Progenitor cell of endocrine pancreas (in vitro differentiated cells): ENCODE results near the gene BPIFB3. TPM values are rescaled to one million over a fixed set of nuclear protein-coding genes. Genes with fewer than 3 reads are reported as not detected.

Experiments
- DNase-seq: peaks from one replicate; pipeline ENCODE4 v3.0.0; 2021; ENCODE audit warnings: low spot score; ENCODE audit not compliant: unreplicated experiment
- H3K27ac Mint-ChIP-seq: 2 replicates; pipeline ENCODE4 v1.8.0; 2021; ENCODE audit warnings: mild to moderate bottlenecking, moderate library complexity, mixed read lengths
- H3K27me3 Mint-ChIP-seq: 2 replicates; pipeline ENCODE4 v1.8.0; 2021; ENCODE audit warnings: mixed read lengths
- H3K36me3 Mint-ChIP-seq: 2 replicates; pipeline ENCODE4 v1.8.0; 2022; ENCODE audit warnings: mixed read lengths; ENCODE audit not compliant: insufficient read depth
- H3K4me1 Mint-ChIP-seq: 2 replicates; pipeline ENCODE4 v1.8.0; 2021; ENCODE audit warnings: low read depth, mixed read lengths
- H3K4me3 Mint-ChIP-seq: 2 replicates; pipeline ENCODE4 v1.8.0; 2021; ENCODE audit warnings: low read depth, mild to moderate bottlenecking, moderate library complexity, mixed read lengths
- H3K9me3 Mint-ChIP-seq: 2 replicates; pipeline ENCODE4 v1.8.0; 2021; ENCODE audit warnings: low read depth, mixed read lengths
- CTCF ChIP-seq: fragments of 200-600 bp; sonication (generic); IDR thresholded peaks from one replicate; pipeline ENCODE4 v1.5.0; 2021; ENCODE audit warnings: antibody characterized with exemption, mild to moderate bottlenecking; ENCODE audit not compliant: unreplicated experiment
- total RNA-seq: library from RNA; stranded (reverse); gene quantifications from 2 replicates; pipeline ENCODE4 v1.2.1, GENCODE V29; 2021

BPIFB3 gene
- total RNA-seq, 1 donor from 2014 or later: not detected

GRCh38 chr20:33059136-33059535 is 5.4 kb downstream of the BPIFB3 start:
- Mint-ChIP-seq H3K36me3 (no peaks in the 10 kb centered on the region), H3K9me3 (no peaks in the 10 kb centered on the region), H3K4me3 (no peak overlapping the region), H3K27me3 (peaks cover 10% of the 10 kb centered on the region), H3K27ac (no peak overlapping the region), H3K4me1 (no peaks in the 10 kb centered on the region)
- DNase-seq: no peak
- TF ChIP-seq CTCF: no peak

GRCh38 chr20:33059741-33060390 is 6.2 kb downstream of the BPIFB3 start:
- no peak for DNase-seq
- Mint-ChIP-seq H3K9me3 (no peaks in the 10 kb centered on the region), H3K4me1 (no peaks in the 10 kb centered on the region), H3K27ac (no peak overlapping the region), H3K27me3 (peaks cover 10% of the 10 kb centered on the region), H3K4me3 (no peak overlapping the region), H3K36me3 (no peaks in the 10 kb centered on the region)
- TF ChIP-seq CTCF: no peak

GRCh38 chr20:33061658-33062028 is 7.9 kb downstream of the BPIFB3 start:
- Mint-ChIP-seq H3K4me1 (no peaks in the 10 kb centered on the region), H3K9me3 (no peaks in the 10 kb centered on the region), H3K27me3 (peaks cover 6% of the 10 kb centered on the region), H3K27ac (no peak overlapping the region), H3K4me3 (no peak overlapping the region), H3K36me3 (no peaks in the 10 kb centered on the region)
- TF ChIP-seq CTCF: no peak
- no peak for DNase-seq

GRCh38 chr20:33062105-33062824 is 8.6 kb downstream of the BPIFB3 start:
- Mint-ChIP-seq H3K9me3 (no peaks in the 10 kb centered on the region), H3K4me1 (no peaks in the 10 kb centered on the region), H3K4me3 (no peak overlapping the region), H3K27me3 (peaks cover 6% of the 10 kb centered on the region), H3K27ac (no peak overlapping the region), H3K36me3 (no peaks in the 10 kb centered on the region)
- TF ChIP-seq CTCF: no peak
- no peak for DNase-seq

GRCh38 chr20:33062825-33063149 is 9.1 kb downstream of the BPIFB3 start:
- Mint-ChIP-seq H3K4me3 (no peak overlapping the region), H3K27ac (no peak overlapping the region), H3K4me1 (no peaks in the 10 kb centered on the region), H3K9me3 (no peaks in the 10 kb centered on the region), H3K27me3 (peaks cover 6% of the 10 kb centered on the region), H3K36me3 (no peaks in the 10 kb centered on the region)
- no peak for TF ChIP-seq CTCF
- no peak for DNase-seq
